ENCODE data around the gene WWOX.

The WWOX gene

DNA sequence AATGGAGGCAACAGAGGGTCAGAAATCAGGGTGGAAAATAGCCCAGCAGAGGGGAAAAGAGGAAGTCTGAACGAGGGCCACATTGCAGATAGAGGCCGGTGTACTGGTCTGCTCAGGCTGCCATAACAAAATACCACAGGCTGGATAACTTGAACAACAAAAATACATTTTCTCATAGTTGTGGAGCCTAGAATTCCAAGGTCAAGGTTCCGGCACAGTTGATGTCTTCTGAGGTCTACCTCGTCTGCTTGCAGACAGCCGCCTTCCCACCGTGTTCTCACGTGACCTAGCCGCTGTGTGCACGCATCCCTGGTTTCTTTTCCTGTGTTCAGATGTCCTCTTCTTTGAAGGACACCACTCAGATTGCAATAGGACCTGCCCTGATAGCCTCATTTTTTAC is 249.4 kb downstream of the WWOX start:
- TF ChIP-seq, protein P1, sequence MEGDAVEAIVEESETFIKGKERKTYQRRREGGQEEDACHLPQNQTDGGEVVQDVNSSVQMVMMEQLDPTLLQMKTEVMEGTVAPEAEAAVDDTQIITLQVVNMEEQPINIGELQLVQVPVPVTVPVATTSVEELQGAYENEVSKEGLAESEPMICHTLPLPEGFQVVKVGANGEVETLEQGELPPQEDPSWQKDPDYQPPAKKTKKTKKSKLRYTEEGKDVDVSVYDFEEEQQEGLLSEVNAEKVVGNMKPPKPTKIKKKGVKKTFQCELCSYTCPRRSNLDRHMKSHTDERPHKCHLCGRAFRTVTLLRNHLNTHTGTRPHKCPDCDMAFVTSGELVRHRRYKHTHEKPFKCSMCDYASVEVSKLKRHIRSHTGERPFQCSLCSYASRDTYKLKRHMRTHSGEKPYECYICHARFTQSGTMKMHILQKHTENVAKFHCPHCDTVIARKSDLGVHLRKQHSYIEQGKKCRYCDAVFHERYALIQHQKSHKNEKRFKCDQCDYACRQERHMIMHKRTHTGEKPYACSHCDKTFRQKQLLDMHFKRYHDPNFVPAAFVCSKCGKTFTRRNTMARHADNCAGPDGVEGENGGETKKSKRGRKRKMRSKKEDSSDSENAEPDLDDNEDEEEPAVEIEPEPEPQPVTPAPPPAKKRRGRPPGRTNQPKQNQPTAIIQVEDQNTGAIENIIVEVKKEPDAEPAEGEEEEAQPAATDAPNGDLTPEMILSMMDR (IDR thresholded peaks at IDR 0.05; ENCODE audit: low read depth, low read length) = no peak
- no peak for DNase-seq (ENCODE audit: low read depth in 2 of 2)
- H3K4me3 ChIP-seq (replicated peaks in 1 of 2; ENCODE audit: low read depth in 2 of 2, low read length in 2 of 2) = no peak overlapping the region

- H3K4me3 ChIP-seq (replicated peaks in 1 of 2; ENCODE audit: low read depth in 2 of 2, low read length in 2 of 2) = no peak overlapping the region
- TF ChIP-seq, protein P1 (IDR thresholded peaks at IDR 0.05; ENCODE audit: low read depth, low read length) = no peak
These were observed 252.7 kb downstream of the WWOX start for GRCh38 chr16:78352184-78352583.

DNA sequence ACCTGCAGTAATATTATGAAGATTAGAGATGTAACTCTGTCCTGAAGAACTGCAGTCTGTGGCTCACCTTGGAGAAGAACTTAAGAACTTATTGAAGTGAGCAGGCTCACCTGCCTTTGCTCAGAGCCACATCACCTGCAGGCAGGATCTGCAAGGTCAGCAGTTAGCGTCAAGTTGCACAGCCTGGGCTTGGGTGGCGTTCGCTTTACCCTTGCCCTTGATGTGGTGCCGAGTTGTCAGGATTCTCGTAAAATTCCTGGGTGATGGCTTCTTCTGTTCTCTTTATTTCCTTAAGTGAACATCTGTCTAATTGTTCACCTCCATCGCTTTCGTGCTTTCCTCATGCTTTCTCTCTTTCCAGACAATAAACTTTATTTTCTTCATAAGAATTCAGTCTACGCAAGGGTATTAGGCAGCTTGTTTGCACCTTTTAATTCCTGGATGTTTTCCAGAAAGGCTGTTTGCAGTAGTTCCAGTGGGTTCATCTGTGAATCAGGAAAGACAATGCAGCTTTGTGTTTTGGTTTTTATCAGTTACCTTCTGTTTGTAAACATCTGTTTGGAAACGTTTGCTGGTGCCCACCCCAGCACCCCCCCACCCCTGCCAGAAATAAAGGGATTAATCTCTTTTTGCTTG is 254.3 kb downstream of the WWOX start:
- TF ChIP-seq, protein P1 (IDR thresholded peaks at IDR 0.05; ENCODE audit: low read depth, low read length) = no peak
- H3K4me3 ChIP-seq (replicated peaks in 1 of 2; ENCODE audit: low read depth in 2 of 2, low read length in 2 of 2) = no peak overlapping the region
- no peak for DNase-seq (ENCODE audit: low read depth in 2 of 2)

More at GRCh38 chr16:78352184-78352583, 252.7 kb downstream of the WWOX start:
- DNase-seq (ENCODE audit: low read depth in 2 of 2) = no peak

- no peak for DNase-seq (ENCODE audit: low read depth in 2 of 2)
- TF ChIP-seq, protein P1 (IDR thresholded peaks at IDR 0.05; ENCODE audit: low read depth, low read length) = no peak
- H3K4me3 ChIP-seq (replicated peaks in 1 of 2; ENCODE audit: low read depth in 2 of 2, low read length in 2 of 2) = no peak overlapping the region
These were observed 263.2 kb downstream of the WWOX start for GRCh38 chr16:78362524-78363135.

- TF ChIP-seq, protein P1 (IDR thresholded peaks at IDR 0.05; ENCODE audit: low read depth, low read length) = no peak
- DNase-seq (ENCODE audit: low read depth in 2 of 2) = no peak
- H3K4me3 ChIP-seq (replicated peaks in 1 of 2; ENCODE audit: low read depth in 2 of 2, low read length in 2 of 2) = no peak overlapping the region
These were observed 264.5 kb downstream of the WWOX start for GRCh38 chr16:78363843-78364555.

DNA sequence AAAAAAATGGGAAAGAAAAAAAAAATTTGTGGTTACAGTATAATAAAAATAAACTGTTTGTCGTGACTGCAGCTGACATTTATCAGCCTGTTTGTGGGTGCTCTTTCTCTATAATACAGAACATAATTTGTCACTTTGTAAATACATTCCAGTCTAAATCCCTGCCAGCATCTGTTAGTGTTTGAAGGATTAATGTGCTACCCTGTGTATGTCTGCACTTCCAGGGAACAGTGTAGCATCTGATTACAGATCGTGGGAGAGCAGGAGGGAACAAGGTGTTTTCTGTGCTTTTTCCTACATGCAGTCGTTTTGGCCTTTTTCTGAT is 265.1 kb downstream of the WWOX start:
- no peak overlapping the region for H3K4me3 ChIP-seq (replicated peaks in 1 of 2; ENCODE audit: low read depth in 2 of 2, low read length in 2 of 2)
- no peak for DNase-seq (ENCODE audit: low read depth in 2 of 2)
- TF ChIP-seq, protein P1 (IDR thresholded peaks at IDR 0.05; ENCODE audit: low read depth, low read length) = no peak
